GM12878 (cell line): ENCODE results near the gene ZNF451.

Source experiments
- FOS ChIP-seq: IDR thresholded peaks from 3 replicates; pipeline ENCODE4 v1.6.1; 2011; ENCODE audit warnings: borderline replicate concordance; ENCODE audit not compliant: insufficient read length; ENCODE audit errors: extremely low read depth
- JUND ChIP-seq: IDR thresholded peaks from 2 replicates; pipeline ENCODE4 v1.6.1; 2012; ENCODE audit warnings: low read depth, mild to moderate bottlenecking, low read length, improper control_type of control experiment, moderate library complexity
- KDM1A ChIP-seq: fragments of 200-600 bp; sonication (generic); IDR thresholded peaks from 2 replicates; pipeline ENCODE4 v1.6.1; 2016; ENCODE audit warnings: borderline replicate concordance
- POLR2A ChIP-seq: IDR thresholded peaks from 2 replicates; pipeline ENCODE4 v1.6.1; 2011; ENCODE audit warnings: low read depth, mild to moderate bottlenecking, low read length
- RAD51 ChIP-seq: fragments of 450-650 bp; IDR thresholded peaks from 2 replicates; pipeline ENCODE4 v1.6.1; 2016; ENCODE audit warnings: moderate library complexity, mild to moderate bottlenecking, inconsistent platforms
- SREBF2 ChIP-seq: IDR thresholded peaks from 2 replicates; pipeline ENCODE4 v1.6.1; 2012; ENCODE audit warnings: mild to moderate bottlenecking, low read length
- YY1 ChIP-seq: IDR thresholded peaks from 2 replicates; pipeline ENCODE4 v1.6.1; 2011; ENCODE audit warnings: low read depth, mild to moderate bottlenecking, low read length
- ZNF274 ChIP-seq: IDR thresholded peaks from one replicate; pipeline ENCODE4 v1.8.0; 2011; ENCODE audit not compliant: insufficient read length, insufficient read depth
- TF ChIP-seq, protein P1 (sequence below): fragments of 450-650 bp; IDR thresholded peaks from 2 replicates; pipeline ENCODE4 v1.6.1; 2017; ENCODE audit warnings: mild to moderate bottlenecking, moderate library complexity
- TF ChIP-seq, protein P2 (sequence below), 3 experiments: IDR thresholded peaks in 2 of 3; conservative IDR thresholded peaks in 1 of 3; 2 replicates each; pipeline ENCODE4 v1.5.1; 2011; ENCODE audit warnings: low read depth in 3 of 3, low read length in 3 of 3, mild to moderate bottlenecking in 3 of 3, control low read depth in 2 of 3, moderate library complexity in 2 of 3, inconsistent platforms in 1 of 3, mixed read lengths in 1 of 3; ENCODE audit not compliant: control insufficient read depth in 2 of 3, insufficient read depth in 1 of 3; ENCODE audit errors: extremely low read depth in 1 of 3
- TF ChIP-seq, protein P3 (sequence below): IDR thresholded peaks from 2 replicates; pipeline ENCODE4 v1.6.1; 2011; ENCODE audit warnings: borderline replicate concordance, low read depth, mild to moderate bottlenecking, moderate library complexity, mixed read lengths, low read length; ENCODE audit not compliant: insufficient read depth; ENCODE audit errors: extremely low read length

DNA sequence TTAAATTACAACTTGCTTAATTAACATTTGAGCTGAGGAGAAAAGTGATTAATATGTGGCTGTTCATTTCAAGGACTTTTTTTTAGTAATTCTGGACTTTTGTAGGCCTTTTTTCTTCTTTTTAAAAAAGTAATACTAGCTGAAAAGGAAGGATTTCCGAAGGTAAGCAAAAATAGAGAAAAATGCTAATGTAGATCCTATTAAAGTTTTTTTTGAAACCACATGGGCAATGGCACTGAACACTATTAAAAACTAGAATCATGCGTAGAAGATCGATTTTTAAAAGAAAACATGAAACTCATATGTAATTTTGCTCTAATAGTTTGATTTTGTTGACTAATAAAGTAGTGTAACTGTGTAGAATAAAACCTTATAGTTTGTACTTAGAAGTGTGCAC lies 84.5 kb downstream of the ZNF451 start:
- TF ChIP-seq ZNF274 (no peak), SREBF2 (no peak), YY1 (no peak), POLR2A (no peak), FOS (no peak), KDM1A (no peak), RAD51 (no peak), JUND (no peak)
- TF ChIP-seq, protein P1, sequence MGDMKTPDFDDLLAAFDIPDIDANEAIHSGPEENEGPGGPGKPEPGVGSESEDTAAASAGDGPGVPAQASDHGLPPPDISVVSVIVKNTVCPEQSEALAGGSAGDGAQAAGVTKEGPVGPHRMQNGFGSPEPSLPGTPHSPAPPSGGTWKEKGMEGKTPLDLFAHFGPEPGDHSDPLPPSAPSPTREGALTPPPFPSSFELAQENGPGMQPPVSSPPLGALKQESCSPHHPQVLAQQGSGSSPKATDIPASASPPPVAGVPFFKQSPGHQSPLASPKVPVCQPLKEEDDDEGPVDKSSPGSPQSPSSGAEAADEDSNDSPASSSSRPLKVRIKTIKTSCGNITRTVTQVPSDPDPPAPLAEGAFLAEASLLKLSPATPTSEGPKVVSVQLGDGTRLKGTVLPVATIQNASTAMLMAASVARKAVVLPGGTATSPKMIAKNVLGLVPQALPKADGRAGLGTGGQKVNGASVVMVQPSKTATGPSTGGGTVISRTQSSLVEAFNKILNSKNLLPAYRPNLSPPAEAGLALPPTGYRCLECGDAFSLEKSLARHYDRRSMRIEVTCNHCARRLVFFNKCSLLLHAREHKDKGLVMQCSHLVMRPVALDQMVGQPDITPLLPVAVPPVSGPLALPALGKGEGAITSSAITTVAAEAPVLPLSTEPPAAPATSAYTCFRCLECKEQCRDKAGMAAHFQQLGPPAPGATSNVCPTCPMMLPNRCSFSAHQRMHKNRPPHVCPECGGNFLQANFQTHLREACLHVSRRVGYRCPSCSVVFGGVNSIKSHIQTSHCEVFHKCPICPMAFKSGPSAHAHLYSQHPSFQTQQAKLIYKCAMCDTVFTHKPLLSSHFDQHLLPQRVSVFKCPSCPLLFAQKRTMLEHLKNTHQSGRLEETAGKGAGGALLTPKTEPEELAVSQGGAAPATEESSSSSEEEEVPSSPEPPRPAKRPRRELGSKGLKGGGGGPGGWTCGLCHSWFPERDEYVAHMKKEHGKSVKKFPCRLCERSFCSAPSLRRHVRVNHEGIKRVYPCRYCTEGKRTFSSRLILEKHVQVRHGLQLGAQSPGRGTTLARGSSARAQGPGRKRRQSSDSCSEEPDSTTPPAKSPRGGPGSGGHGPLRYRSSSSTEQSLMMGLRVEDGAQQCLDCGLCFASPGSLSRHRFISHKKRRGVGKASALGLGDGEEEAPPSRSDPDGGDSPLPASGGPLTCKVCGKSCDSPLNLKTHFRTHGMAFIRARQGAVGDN: no peak
- TF ChIP-seq, protein P2, sequence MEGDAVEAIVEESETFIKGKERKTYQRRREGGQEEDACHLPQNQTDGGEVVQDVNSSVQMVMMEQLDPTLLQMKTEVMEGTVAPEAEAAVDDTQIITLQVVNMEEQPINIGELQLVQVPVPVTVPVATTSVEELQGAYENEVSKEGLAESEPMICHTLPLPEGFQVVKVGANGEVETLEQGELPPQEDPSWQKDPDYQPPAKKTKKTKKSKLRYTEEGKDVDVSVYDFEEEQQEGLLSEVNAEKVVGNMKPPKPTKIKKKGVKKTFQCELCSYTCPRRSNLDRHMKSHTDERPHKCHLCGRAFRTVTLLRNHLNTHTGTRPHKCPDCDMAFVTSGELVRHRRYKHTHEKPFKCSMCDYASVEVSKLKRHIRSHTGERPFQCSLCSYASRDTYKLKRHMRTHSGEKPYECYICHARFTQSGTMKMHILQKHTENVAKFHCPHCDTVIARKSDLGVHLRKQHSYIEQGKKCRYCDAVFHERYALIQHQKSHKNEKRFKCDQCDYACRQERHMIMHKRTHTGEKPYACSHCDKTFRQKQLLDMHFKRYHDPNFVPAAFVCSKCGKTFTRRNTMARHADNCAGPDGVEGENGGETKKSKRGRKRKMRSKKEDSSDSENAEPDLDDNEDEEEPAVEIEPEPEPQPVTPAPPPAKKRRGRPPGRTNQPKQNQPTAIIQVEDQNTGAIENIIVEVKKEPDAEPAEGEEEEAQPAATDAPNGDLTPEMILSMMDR (IDR thresholded peaks at IDR 0.05 in 2 of 3, conservative IDR thresholded peaks at IDR 0.05 in 1 of 3; ENCODE audit: control insufficient read depth in 2 of 3, extremely low read depth in 1 of 3, insufficient read depth in 1 of 3, low read depth in 3 of 3, low read length in 3 of 3): no peak
- TF ChIP-seq, protein P3, sequence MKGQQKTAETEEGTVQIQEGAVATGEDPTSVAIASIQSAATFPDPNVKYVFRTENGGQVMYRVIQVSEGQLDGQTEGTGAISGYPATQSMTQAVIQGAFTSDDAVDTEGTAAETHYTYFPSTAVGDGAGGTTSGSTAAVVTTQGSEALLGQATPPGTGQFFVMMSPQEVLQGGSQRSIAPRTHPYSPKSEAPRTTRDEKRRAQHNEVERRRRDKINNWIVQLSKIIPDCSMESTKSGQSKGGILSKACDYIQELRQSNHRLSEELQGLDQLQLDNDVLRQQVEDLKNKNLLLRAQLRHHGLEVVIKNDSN: no peak
